Measurements from ENCODE around the gene FXN. TPM values are rescaled to one million over a fixed set of nuclear protein-coding genes. Genes with fewer than 3 reads are reported as not detected.

Gene FXN
- total RNA-seq, 4 donors from 2014 or later = 0.17 to 5.6 (median 3.0) TPM

GRCh38 chr9:69027355-69028097 lies 8.0 kb upstream of the FXN start:
- H3K4me3 ChIP-seq (ENCODE audit: low read depth, poor library complexity, severe bottlenecking) = no peak overlapping the region
- WGBS, 2 donors = 47 to 49% methylated on average over 5 of the region's 5 CpGs
- TF ChIP-seq POLR2A (IDR thresholded peaks at IDR 0.05) = no peak
- intact Hi-C loops (cut with DNase I; ENCODE audit: low total_unique reads) = no loop called here
- DNase-seq (ENCODE audit: low spot score in 2 of 2) = no peak

GRCh38 chr9:69028754-69029153 lies 6.8 kb upstream of the FXN start:
- no peak for DNase-seq (ENCODE audit: low spot score in 2 of 2)
- no peak overlapping the region for H3K4me3 ChIP-seq (ENCODE audit: low read depth, poor library complexity, severe bottlenecking)
- intact Hi-C loops (cut with DNase I; ENCODE audit: low total_unique reads) = no loop called here
- TF ChIP-seq POLR2A (IDR thresholded peaks at IDR 0.05) = no peak
- WGBS, 2 donors = 72 to 75% methylated on average over 2 of the region's 2 CpGs

GRCh38 chr9:69029535-69029934 lies 6.0 kb upstream of the FXN start:
- TF ChIP-seq POLR2A (IDR thresholded peaks at IDR 0.05) (no peak), CTCF (IDR thresholded peaks at IDR 0.05) (no peak)
- DNase-seq (ENCODE audit: low spot score in 2 of 2) = no peak
- intact Hi-C loops (cut with DNase I; ENCODE audit: low total_unique reads) = no loop called here
- H3K4me3 ChIP-seq (ENCODE audit: low read depth, poor library complexity, severe bottlenecking) = no peak overlapping the region

GRCh38 chr9:69030851-69031645 lies 4.5 kb upstream of the FXN start:
- no peak for DNase-seq (ENCODE audit: low spot score in 2 of 2)
- intact Hi-C loops (cut with DNase I; ENCODE audit: low total_unique reads) = no loop called here
- H3K4me3 ChIP-seq (ENCODE audit: low read depth, poor library complexity, severe bottlenecking) = no peak overlapping the region
- WGBS, 2 donors = 71 to 78% methylated on average over 1 of the region's 1 CpG
- TF ChIP-seq POLR2A (IDR thresholded peaks at IDR 0.05) (no peak), CTCF (IDR thresholded peaks at IDR 0.05) (no peak)

GRCh38 chr9:69034071-69034470 lies 1.5 kb upstream of the FXN start:
- no peak for DNase-seq (ENCODE audit: low spot score in 2 of 2)
- no peak for TF ChIP-seq CTCF (IDR thresholded peaks at IDR 0.05)
- no peak for TF ChIP-seq POLR2A (IDR thresholded peaks at IDR 0.05)
- intact Hi-C loops (cut with DNase I; ENCODE audit: low total_unique reads) = no loop called here
- 63 to 73% methylated on average over 2 of the region's 2 CpGs for WGBS, 2 donors
- no peak overlapping the region for H3K4me3 ChIP-seq (ENCODE audit: low read depth, poor library complexity, severe bottlenecking)

- no peak for DNase-seq (ENCODE audit: low spot score in 2 of 2)
- TF ChIP-seq POLR2A (IDR thresholded peaks at IDR 0.05) (no peak), CTCF (IDR thresholded peaks at IDR 0.05) (no peak)
- 5 to 9% methylated on average over 14 of the region's 14 CpGs for WGBS, 2 donors
- intact Hi-C loops (cut with DNase I; ENCODE audit: low total_unique reads) = no loop called here
- peak overlapping the region; percentile 51 for H3K4me3 ChIP-seq (ENCODE audit: low read depth, poor library complexity, severe bottlenecking)
These were observed 757 bp downstream of the FXN start for GRCh38 chr9:69036309-69036708.
